IMR-90 (cell line): ENCODE measurements around the gene BTBD9. TPM values are rescaled to one million over a fixed set of nuclear protein-coding genes. Genes with fewer than 3 reads are reported as not detected.

Source experiments
- ATAC-seq: fragments of 200-7000 bp; cut with Tn5 transposase; 2 replicates; pipeline ENCODE4 v1.9.1; 2020; ENCODE audit warnings: low read depth, mild to moderate bottlenecking, moderate library complexity
- BruUV-seq: library from RNA; stranded (reverse); fragments of 400-500 nt; replicated peaks from 2 replicates; lab custom pipeline; 2021; lab: Mats Ljungman, UMichigan
- CTCF ChIA-PET: fragments of 300-600 bp; formaldehyde crosslinking; extraction: SDS; loops from one replicate; lab custom pipeline; 2021; ENCODE audit warnings: antibody characterized with exemption; lab: Yijun Ruan, JAX
- POLR2A ChIA-PET: fragments of 300-600 bp; sonication (Branson Sonifier 250); formaldehyde crosslinking; loops from one replicate; lab custom pipeline; 2022; ENCODE audit warnings: antibody characterized with exemption; ENCODE audit not compliant: unreplicated experiment; lab: Charles Lee
- DNase-seq: peaks from one replicate; pipeline ENCODE4 v3.0.0; 2013
- H2AFZ ChIP-seq: replicated peaks from 2 replicates; pipeline ENCODE3; 2013; ENCODE audit warnings: low read length, mild to moderate bottlenecking; ENCODE audit not compliant: poor library complexity
- H2AK5ac ChIP-seq: 2 replicates; pipeline ENCODE4 v1.6.1; 2013; ENCODE audit warnings: low read depth, low read length, inconsistent platforms
- H2AK9ac ChIP-seq: replicated peaks from 2 replicates; pipeline ENCODE3; 2013; ENCODE audit warnings: mild to moderate bottlenecking, low read depth, low read length, moderate library complexity; ENCODE audit not compliant: poor library complexity
- H2BK120ac ChIP-seq: 2 replicates; pipeline ENCODE4 v1.6.1; 2013; ENCODE audit warnings: low read depth, low read length, inconsistent platforms
- H2BK15ac ChIP-seq: 3 replicates; pipeline ENCODE4 v1.6.1; 2013; ENCODE audit warnings: low read depth, low read length, inconsistent platforms
- H2BK20ac ChIP-seq: 2 replicates; pipeline ENCODE4 v1.6.1; 2013; ENCODE audit warnings: low read depth, mild to moderate bottlenecking, inconsistent platforms, low read length, moderate library complexity
- H2BK5ac ChIP-seq: 2 replicates; pipeline ENCODE4 v1.6.1; 2013; ENCODE audit warnings: mild to moderate bottlenecking, low read depth, low read length, inconsistent platforms; ENCODE audit not compliant: poor library complexity, severe bottlenecking
- H3K14ac ChIP-seq: replicated peaks from 2 replicates; pipeline ENCODE4 v1.6.1; 2013; ENCODE audit warnings: low read depth, low read length, inconsistent platforms
- H3K18ac ChIP-seq: 2 replicates; pipeline ENCODE4 v1.6.1; 2013; ENCODE audit warnings: low read depth, low read length, control low read depth
- H3K23ac ChIP-seq: 2 replicates; pipeline ENCODE4 v1.6.1; 2013; ENCODE audit warnings: low read depth, low read length, inconsistent platforms
- H3K27ac ChIP-seq: 2 replicates; pipeline ENCODE4 v1.5.1; 2013; ENCODE audit warnings: mild to moderate bottlenecking, control low read depth, low read length; ENCODE audit not compliant: insufficient read depth
- H3K27me3 ChIP-seq: 2 replicates; pipeline ENCODE4 v1.6.1; 2013; ENCODE audit warnings: low read length; ENCODE audit not compliant: control insufficient read depth, insufficient read depth
- H3K36me3 ChIP-seq: 2 replicates; pipeline ENCODE4 v1.6.1; 2013; ENCODE audit warnings: low read length, mixed read lengths; ENCODE audit not compliant: control insufficient read depth, insufficient read depth
- H3K4ac ChIP-seq: 2 replicates; pipeline ENCODE4 v1.6.1; 2013; ENCODE audit warnings: low read depth, low read length, inconsistent platforms
- H3K4me1 ChIP-seq: 2 replicates; pipeline ENCODE4 v1.6.1; 2013; ENCODE audit warnings: low read length, mixed read lengths; ENCODE audit not compliant: control insufficient read depth, insufficient read depth
- H3K4me2 ChIP-seq: 2 replicates; pipeline ENCODE4 v1.6.1; 2013; ENCODE audit warnings: low read depth, mild to moderate bottlenecking, control low read depth, low read length, moderate library complexity
- H3K4me3 ChIP-seq: 2 replicates; pipeline ENCODE4 v1.5.1; 2013; ENCODE audit warnings: low read depth, mild to moderate bottlenecking, control low read depth, low read length, moderate library complexity; ENCODE audit not compliant: insufficient read depth
- H3K56ac ChIP-seq: 2 replicates; pipeline ENCODE4 v1.6.1; 2013; ENCODE audit warnings: low read length, inconsistent platforms; ENCODE audit not compliant: insufficient read depth; ENCODE audit errors: extremely low read depth
- H3K79me1 ChIP-seq, 2 experiments: 2 replicates each; pipeline ENCODE4 v1.6.1; 2013; ENCODE audit warnings: low read length in 2 of 2, inconsistent platforms in 1 of 2, low read depth in 1 of 2
- H3K9ac ChIP-seq: 2 replicates; pipeline ENCODE4 v1.6.1; 2013; ENCODE audit warnings: low read depth, low read length, control low read depth
- H3K9me1 ChIP-seq: 2 replicates; pipeline ENCODE4 v1.6.1; 2013; ENCODE audit warnings: low read length, inconsistent platforms; ENCODE audit not compliant: insufficient read depth
- H3K9me3 ChIP-seq: 2 replicates; pipeline ENCODE4 v1.6.1; 2013; ENCODE audit warnings: low read length; ENCODE audit not compliant: control insufficient read depth, insufficient read depth
- H4K20me1 ChIP-seq: 2 replicates; pipeline ENCODE4 v1.6.1; 2013; ENCODE audit warnings: low read length, inconsistent platforms; ENCODE audit not compliant: insufficient read depth
- H4K5ac ChIP-seq: 2 replicates; pipeline ENCODE4 v1.6.1; 2013; ENCODE audit warnings: mild to moderate bottlenecking, low read depth, low read length, control low read depth
- H4K8ac ChIP-seq, 2 experiments: 2 replicates each; pipeline ENCODE4 v1.6.1; 2013; ENCODE audit warnings: low read depth in 2 of 2, low read length in 2 of 2, control low read depth in 1 of 2, inconsistent platforms in 1 of 2
- H4K91ac ChIP-seq: 2 replicates; pipeline ENCODE4 v1.6.1; 2013; ENCODE audit warnings: low read depth, low read length, inconsistent platforms; ENCODE audit not compliant: insufficient read depth
- BHLHE40 ChIP-seq: fragments of 150-350 bp; IDR thresholded peaks from 2 replicates; pipeline ENCODE4 v1.6.1; 2016; ENCODE audit warnings: mild to moderate bottlenecking, low read depth, low read length
- CEBPB ChIP-seq: IDR thresholded peaks from 2 replicates; pipeline ENCODE4 v1.6.1; 2012; ENCODE audit warnings: low read depth, low read length, improper control_type of control experiment
- CHD1 ChIP-seq: IDR thresholded peaks from 2 replicates; pipeline ENCODE4 v1.6.1; 2012; ENCODE audit warnings: low read depth, low read length, improper control_type of control experiment
- FOS ChIP-seq: fragments of 150-350 bp; IDR thresholded peaks from 2 replicates; pipeline ENCODE4 v1.6.1; 2016; ENCODE audit warnings: low read depth, low read length
- MAFK ChIP-seq: IDR thresholded peaks from 2 replicates; pipeline ENCODE4 v1.6.1; 2012; ENCODE audit warnings: low read depth, low read length, improper control_type of control experiment
- MAZ ChIP-seq: IDR thresholded peaks from 2 replicates; pipeline ENCODE4 v1.6.1; 2012; ENCODE audit warnings: low read depth, mild to moderate bottlenecking, low read length, improper control_type of control experiment, moderate library complexity, borderline replicate concordance
- MXI1 ChIP-seq: IDR thresholded peaks from 2 replicates; pipeline ENCODE4 v1.6.1; 2012; ENCODE audit warnings: low read depth, mild to moderate bottlenecking, low read length, moderate library complexity, borderline replicate concordance
- NFE2L2 ChIP-seq: fragments of 150-350 bp; IDR thresholded peaks from 2 replicates; pipeline ENCODE4 v1.6.1; 2016; ENCODE audit warnings: low read depth, mild to moderate bottlenecking, low read length
- POLR2A ChIP-seq: IDR thresholded peaks from 2 replicates; pipeline ENCODE4 v1.6.1; 2012; ENCODE audit warnings: mild to moderate bottlenecking, low read depth, low read length
- RAD21 ChIP-seq: IDR thresholded peaks from 2 replicates; pipeline ENCODE4 v1.6.1; 2012; ENCODE audit warnings: low read length, improper control_type of control experiment
- RCOR1 ChIP-seq: IDR thresholded peaks from 2 replicates; pipeline ENCODE4 v1.6.1; 2012; ENCODE audit warnings: mild to moderate bottlenecking, low read length, improper control_type of control experiment; ENCODE audit not compliant: insufficient replicate concordance
- RFX5 ChIP-seq: IDR thresholded peaks from 2 replicates; pipeline ENCODE4 v1.8.0; 2012; ENCODE audit warnings: low read depth, mild to moderate bottlenecking, low read length, moderate library complexity
- SMC3 ChIP-seq: fragments of 150-350 bp; IDR thresholded peaks from 2 replicates; pipeline ENCODE4 v1.6.1; 2016; ENCODE audit warnings: low read depth, mild to moderate bottlenecking, antibody characterized with exemption, low read length, moderate library complexity
- WGBS, 2 experiments: methylation state at CpG; one replicate each; pipeline versions ENCODE4 v1.1.5 to v1.1.7; 2013; ENCODE audit warnings: missing lambda C conversion rate in 2 of 2; ENCODE audit not compliant: insufficient read length in 1 of 2; ENCODE audit errors: extremely low coverage in 2 of 2; 5-methylcytosine and 5-hydroxymethylcytosine counted together
- dilution Hi-C: fragments of 300-500 bp; cut with HindIII; formaldehyde crosslinking; loops from one replicate; pipeline ENCODE4 v1.14.3; 2018; ENCODE audit warnings: low sequenced_read_pairs; ENCODE audit not compliant: unreplicated experiment
- in situ Hi-C: fragments of 300-500 bp; cut with MboI; formaldehyde crosslinking; loops from 3 replicates; pipeline ENCODE4 v1.14.3; 2019; ENCODE audit warnings: low sequenced_read_pairs, inconsistent platforms, mixed read lengths
- intact Hi-C: fragments of 100-400 bp; cut with micrococcal nuclease; formaldehyde crosslinking; loops from 2 replicates; pipeline ENCODE4 v1.10.0; 2022
- polyA plus RNA-seq, 3 experiments: library from polyadenylated mRNA; depleted of rRNA; stranded (reverse); fragments of >200 nt; gene quantifications; 2 replicates each; pipeline ENCODE4 v1.2.3, GENCODE V29; 2012; ENCODE audit warnings: low replicate concordance in 1 of 3
- total RNA-seq: library from RNA; depleted of rRNA; stranded (reverse); fragments of >200 nt; gene quantifications from 2 replicates; pipeline ENCODE4 v1.2.3, GENCODE V29; 2012
- TF ChIP-seq, protein P1 (sequence below): fragments of 150-350 bp; IDR thresholded peaks from 2 replicates; pipeline ENCODE4 v1.6.1; 2016; ENCODE audit warnings: low read depth, mild to moderate bottlenecking, low read length, moderate library complexity, borderline replicate concordance
- TF ChIP-seq, protein P2 (sequence below): fragments of 150-350 bp; IDR thresholded peaks from 2 replicates; pipeline ENCODE4 v1.6.1; 2017; ENCODE audit warnings: mild to moderate bottlenecking, antibody characterized with exemption, low read length, low read depth
- TF ChIP-seq, protein P3 (sequence below): conservative IDR thresholded peaks from 2 replicates; pipeline ENCODE4 v1.5.1; 2012; ENCODE audit warnings: mild to moderate bottlenecking, low read depth, low read length, improper control_type of control experiment

The BTBD9 gene
- total and polyA plus RNA-seq, 2 of the 4 experiments (the other 2 are of a cell fraction) = 4.1 to 22.0 TPM

DNA sequence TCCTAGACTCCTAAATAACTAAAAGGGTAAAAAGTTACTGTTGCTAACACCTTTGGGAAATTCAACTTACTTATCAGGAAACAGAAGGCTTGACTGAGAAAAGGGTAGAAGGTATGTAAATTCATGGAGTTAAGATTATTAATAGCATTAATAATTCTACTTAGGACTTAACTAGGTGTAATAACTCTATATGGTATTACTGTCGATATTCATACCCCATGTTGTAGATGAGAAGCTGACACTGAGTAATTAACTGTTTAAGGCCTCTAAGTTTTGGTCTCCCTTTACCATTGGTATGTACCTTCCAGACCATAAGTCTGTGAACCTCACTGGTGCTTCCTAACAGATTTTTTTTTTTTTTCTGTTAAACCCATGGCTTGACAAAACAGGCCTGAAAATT is 47.8 kb upstream of the BTBD9 start:
- peaks cover 2% of the 10 kb centered on the region for H3K36me3 ChIP-seq
- no peak overlapping the region for H3K14ac ChIP-seq
- H4K20me1 ChIP-seq = peaks cover 21% of the 10 kb centered on the region
- no peaks in the 10 kb centered on the region for H3K9me3 ChIP-seq
- no peak for ATAC-seq
- no peak for DNase-seq
- no peak overlapping the region for H2BK120ac ChIP-seq
- H3K27ac ChIP-seq = no peak overlapping the region
- no peak overlapping the region for H4K91ac ChIP-seq
- no TSS peak for BruUV-seq
- H3K9me1 ChIP-seq = peaks cover 15% of the 10 kb centered on the region
- no CpG with 5 or more reads among the region's 1 CpG for WGBS, 2 experiments
- H3K4me2 ChIP-seq = no peak overlapping the region
- ChIA-PET POLR2A (no interaction called here), CTCF (no interaction called here)
- H4K5ac ChIP-seq = no peak overlapping the region
- H2AK9ac ChIP-seq = no peak overlapping the region
- no peak overlapping the region for H3K18ac ChIP-seq
- in situ Hi-C loops = no loop called here
- no peak overlapping the region for H2BK20ac ChIP-seq
- H4K8ac ChIP-seq = no peak overlapping the region
- no peak overlapping the region for H3K56ac ChIP-seq
- H3K23ac ChIP-seq = no peak overlapping the region
- TF ChIP-seq MXI1 (no peak), RCOR1 (no peak), MAFK (no peak), CEBPB (no peak), SMC3 (no peak), FOS (no peak), RFX5 (no peak), POLR2A (no peak), BHLHE40 (no peak), CHD1 (no peak), NFE2L2 (no peak), MAZ (no peak), RAD21 (no peak)
- TF ChIP-seq, protein P1, sequence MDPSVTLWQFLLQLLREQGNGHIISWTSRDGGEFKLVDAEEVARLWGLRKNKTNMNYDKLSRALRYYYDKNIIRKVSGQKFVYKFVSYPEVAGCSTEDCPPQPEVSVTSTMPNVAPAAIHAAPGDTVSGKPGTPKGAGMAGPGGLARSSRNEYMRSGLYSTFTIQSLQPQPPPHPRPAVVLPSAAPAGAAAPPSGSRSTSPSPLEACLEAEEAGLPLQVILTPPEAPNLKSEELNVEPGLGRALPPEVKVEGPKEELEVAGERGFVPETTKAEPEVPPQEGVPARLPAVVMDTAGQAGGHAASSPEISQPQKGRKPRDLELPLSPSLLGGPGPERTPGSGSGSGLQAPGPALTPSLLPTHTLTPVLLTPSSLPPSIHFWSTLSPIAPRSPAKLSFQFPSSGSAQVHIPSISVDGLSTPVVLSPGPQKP = no peak
- TF ChIP-seq, protein P2, sequence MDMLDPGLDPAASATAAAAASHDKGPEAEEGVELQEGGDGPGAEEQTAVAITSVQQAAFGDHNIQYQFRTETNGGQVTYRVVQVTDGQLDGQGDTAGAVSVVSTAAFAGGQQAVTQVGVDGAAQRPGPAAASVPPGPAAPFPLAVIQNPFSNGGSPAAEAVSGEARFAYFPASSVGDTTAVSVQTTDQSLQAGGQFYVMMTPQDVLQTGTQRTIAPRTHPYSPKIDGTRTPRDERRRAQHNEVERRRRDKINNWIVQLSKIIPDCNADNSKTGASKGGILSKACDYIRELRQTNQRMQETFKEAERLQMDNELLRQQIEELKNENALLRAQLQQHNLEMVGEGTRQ = no peak
- TF ChIP-seq, protein P3, sequence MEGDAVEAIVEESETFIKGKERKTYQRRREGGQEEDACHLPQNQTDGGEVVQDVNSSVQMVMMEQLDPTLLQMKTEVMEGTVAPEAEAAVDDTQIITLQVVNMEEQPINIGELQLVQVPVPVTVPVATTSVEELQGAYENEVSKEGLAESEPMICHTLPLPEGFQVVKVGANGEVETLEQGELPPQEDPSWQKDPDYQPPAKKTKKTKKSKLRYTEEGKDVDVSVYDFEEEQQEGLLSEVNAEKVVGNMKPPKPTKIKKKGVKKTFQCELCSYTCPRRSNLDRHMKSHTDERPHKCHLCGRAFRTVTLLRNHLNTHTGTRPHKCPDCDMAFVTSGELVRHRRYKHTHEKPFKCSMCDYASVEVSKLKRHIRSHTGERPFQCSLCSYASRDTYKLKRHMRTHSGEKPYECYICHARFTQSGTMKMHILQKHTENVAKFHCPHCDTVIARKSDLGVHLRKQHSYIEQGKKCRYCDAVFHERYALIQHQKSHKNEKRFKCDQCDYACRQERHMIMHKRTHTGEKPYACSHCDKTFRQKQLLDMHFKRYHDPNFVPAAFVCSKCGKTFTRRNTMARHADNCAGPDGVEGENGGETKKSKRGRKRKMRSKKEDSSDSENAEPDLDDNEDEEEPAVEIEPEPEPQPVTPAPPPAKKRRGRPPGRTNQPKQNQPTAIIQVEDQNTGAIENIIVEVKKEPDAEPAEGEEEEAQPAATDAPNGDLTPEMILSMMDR = no peak
- H3K79me1 ChIP-seq = peaks cover 12 to 37% of the 10 kb centered on the region in 2 experiments
- dilution Hi-C loops = no loop called here
- H2BK5ac ChIP-seq = no peak overlapping the region
- peaks cover 7% of the 10 kb centered on the region; the same call in 1 of the 2 replicates for H3K4me1 ChIP-seq
- no peaks in the 10 kb centered on the region for H3K27me3 ChIP-seq
- intact Hi-C loops = no loop called here
- H2AK5ac ChIP-seq = no peak overlapping the region
- H2AFZ ChIP-seq = no peak overlapping the region
- H3K4me3 ChIP-seq = no peak overlapping the region
- no peak overlapping the region for H2BK15ac ChIP-seq
- no peak overlapping the region for H3K4ac ChIP-seq
- H3K9ac ChIP-seq = no peak overlapping the region
